GM18858 (cell line): Measurements from ENCODE around the gene FGF22.

Source experiments
- ATAC-seq: cut with Tn5 transposase; IDR thresholded peaks from one replicate; pipeline ENCODE4 v1.9.1; 2021; ENCODE audit not compliant: unreplicated experiment

Gene FGF22

DNA sequence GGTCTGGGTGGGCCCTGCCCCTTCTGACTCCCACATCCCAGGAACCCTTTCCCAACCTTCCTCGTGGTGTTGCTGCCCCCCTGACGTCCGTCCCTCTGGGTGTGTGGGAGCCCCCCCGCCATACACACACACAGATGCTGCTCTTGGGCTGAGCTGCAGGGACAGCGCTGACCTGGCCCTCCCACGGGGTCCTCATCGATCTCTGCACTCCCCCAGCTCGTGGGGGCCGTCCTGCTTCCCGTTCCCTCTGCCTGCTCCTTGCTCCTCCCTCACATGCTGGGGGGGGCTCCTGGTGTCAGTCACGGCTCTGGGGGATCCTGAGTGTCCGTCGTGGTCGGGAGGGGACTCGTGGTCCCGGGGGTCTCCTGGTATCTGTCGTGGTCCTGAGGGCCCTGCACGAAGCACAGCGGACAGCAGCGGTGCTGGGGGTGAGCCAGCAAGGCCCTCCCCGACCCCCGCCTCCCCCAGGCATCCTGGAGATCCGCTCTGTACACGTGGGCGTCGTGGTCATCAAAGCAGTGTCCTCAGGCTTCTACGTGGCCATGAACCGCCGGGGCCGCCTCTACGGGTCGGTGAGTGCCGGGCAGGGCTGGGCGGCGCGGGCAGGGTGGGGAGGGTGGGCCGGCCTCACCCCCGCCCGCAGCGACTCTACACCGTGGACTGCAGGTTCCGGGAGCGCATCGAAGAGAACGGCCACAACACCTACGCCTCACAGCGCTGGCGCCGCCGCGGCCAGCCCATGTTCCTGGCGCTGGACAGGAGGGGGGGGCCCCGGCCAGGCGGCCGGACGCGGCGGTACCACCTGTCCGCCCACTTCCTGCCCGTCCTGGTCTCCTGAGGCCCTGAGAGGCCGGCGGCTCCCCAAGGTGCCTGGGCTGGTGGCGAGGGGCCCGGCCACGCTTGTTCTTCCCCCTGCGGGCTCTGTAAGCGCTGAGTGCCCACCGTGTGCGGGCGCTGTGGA, 3.4 kb downstream of the FGF22 start:
- no peak for ATAC-seq

DNA sequence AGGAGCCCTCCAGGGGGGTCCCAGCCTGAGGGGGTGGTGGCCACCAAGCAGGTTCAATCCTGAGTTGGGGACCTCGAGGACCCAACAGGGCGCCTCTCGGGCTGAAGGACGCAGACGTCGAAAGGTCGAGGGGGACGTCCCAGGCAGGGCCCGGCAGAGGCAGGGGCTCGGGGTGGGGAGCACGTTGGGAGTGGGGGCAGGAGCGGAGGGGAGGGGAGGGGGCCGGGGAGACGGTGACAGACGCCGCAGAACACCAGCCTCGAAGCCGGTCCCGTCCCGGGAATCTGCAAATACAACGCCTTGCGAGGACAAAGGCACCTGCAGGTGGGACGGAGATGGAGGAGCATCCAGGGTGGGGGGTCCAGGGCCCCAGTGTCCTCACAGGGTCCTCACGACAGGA, 4.1 kb downstream of the FGF22 start:
- no peak for ATAC-seq

DNA sequence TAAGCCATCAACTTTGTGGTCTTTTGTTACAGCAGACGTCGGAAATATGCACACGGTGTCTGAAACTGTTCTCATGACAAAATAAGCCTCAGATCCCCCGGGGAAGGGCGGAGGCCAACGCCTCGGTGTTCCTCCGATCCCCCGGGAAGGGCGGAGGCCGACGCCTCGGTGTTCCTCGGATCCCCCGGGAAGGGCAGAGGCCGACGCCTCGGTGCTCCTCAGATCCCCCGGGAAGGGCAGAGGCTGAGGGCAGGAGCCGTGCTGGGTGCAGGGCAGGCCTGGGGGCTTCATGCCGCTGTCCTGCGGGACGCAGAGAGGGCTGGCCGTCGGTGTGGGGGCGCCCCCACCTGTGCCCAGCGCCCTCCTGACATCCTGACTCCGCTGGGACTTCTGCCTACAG, 4.7 kb downstream of the FGF22 start:
- no peak for ATAC-seq

DNA sequence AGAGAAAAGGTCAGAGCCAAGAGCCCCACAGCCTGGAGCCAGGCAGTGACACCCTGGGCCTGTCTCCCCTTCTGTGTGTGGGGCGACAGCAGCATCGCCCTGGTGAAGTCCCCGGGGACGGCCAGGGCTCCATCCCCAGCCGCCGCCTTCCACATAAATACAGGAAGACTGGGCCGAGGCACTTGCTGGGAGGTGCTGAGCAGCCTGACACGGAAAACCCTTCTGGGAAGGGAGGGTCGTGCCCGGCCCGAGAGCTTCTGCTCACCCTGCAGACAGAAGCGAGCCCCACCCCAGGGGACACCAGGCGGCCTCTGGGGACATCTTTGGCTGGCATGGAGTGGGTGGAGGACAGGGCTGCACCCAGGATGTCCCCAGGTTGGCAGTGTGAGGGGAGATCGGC, 5.1 kb downstream of the FGF22 start:
- no peak for ATAC-seq

DNA sequence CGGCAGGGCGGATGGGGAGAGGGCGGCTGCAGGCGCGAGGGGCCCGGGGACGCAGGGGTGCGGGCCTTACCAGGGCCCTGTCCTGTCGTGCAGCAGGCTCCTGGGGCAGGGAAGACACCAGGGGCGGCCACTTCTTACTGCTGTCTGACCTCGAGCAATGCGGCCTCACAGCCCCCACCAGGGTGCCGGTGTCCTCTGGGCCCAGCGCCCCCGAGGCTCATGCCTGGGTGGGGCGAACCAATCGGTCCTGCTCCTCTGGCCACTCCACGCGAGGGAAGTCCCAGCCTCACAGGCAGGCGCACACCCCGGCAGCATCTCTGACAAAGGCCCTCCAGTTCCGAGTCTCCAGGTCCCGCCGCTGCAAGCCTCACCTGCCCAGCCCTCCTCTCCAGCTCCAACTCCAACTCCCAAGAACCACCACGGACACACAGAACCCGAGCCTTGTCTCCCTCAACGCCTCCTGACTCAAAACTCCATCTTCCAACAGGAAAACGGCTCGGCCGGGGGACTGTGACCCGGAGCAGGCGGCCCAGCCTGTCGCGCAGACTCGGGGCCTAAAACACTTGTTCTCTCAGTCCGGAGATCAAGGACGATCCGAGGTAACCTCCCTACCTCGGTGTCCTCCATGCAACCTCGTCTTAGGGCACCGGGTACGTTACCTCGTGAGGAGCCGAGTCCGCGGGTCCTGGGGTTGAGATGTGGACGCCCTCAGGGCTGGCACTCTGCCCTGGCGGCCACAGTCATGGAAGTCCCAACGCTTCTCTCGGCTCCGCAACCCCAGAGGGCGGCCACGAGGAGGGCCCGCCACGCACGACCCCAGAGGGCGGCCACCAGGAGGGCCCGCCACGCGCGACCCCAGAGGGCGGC, 6.5 kb downstream of the FGF22 start:
- ATAC-seq = no peak

DNA sequence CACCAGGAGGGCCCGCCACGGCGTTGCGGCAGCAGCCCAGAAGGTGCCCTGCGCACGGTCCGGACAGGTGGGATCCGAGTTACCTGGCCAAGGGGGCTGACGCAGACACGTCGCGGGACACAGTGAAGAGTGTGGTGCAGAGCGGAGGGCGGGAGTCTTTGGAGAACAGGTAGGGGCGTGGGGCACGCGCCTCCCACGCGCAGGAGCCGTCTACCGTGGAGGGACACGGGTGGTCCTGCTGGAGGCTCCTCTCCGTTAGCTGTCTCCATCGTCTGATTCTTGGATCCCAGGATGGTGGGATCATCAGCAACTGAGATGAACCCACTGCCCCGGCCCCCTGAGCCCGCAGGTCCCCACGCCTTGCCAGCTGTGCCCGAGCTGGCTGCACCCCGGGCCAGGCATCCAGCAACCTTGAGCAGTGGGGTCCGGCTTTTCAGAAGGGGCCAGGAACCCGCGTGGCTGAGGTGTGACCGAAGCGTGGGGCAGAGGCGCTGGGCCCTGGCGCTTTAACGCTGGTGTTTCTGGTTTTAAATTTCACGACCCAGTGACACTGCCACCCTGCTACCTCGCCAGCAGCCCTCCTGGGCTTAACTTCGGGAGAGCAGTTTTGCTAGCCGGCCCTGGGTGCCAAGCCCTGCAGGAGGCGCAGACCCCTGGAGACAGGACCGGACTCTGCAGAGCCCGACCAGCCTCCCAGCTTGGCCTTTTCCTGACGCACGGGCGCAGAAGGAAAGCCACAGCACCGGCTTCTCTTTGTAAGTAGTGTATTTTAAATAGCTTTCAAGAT, 7.3 kb downstream of the FGF22 start:
- ATAC-seq = no peak

DNA sequence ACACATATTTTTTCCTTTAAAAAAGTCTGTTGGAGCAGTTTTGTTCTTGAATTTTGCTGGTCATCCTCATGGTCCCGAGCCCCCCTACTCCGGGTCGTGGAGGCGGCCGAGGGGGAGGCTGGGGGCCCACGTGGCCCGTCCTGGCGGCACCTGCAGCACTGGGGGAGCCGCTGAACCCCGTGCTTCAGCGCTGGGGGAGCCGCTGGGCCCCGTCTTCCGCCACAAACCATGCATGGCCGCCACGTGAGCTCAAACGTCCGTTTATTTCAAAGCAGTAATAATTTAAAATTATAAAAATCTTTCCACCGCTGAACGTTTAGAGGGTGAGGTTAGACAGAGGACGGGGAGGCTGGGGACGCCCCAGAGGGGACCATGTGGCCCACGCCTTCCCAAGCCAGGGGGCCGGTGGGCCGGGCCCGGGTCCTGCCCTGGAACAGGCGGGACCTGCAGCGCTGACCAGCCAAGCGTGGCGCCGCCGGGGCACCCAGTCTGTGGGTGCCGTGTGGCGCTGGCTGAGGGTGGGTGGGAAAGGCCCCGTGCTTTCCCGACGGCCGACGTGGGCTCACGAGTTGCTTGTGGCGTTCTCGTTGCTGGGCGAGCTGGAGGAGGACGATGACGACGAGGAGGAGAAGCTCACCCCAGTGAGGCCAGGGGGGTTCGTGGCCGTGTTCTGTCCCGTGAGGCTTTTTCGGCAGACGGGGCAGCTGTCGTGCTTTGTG, 8.0 kb downstream of the FGF22 start:
- no peak for ATAC-seq

DNA sequence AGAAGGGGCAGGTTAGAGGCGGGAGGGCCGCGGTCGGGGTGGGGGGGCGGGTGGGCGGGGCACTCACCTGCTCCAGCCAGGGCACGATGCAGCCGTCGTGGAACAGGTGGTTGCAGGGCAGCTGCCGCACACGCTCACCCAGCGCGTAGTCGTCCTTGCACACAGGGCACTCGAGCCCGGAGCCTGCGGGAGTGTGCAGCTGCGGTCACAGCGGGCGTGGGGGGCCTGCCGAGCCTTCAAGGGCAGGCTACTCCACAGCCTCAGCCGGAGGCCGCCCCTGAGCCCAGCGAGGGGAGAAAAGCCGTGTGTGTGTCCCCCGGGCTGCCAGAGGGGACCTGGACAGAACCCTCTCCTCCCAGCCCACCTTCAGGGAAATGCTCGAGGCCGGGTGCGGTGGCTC, 8.6 kb downstream of the FGF22 start:
- ATAC-seq = no peak

DNA sequence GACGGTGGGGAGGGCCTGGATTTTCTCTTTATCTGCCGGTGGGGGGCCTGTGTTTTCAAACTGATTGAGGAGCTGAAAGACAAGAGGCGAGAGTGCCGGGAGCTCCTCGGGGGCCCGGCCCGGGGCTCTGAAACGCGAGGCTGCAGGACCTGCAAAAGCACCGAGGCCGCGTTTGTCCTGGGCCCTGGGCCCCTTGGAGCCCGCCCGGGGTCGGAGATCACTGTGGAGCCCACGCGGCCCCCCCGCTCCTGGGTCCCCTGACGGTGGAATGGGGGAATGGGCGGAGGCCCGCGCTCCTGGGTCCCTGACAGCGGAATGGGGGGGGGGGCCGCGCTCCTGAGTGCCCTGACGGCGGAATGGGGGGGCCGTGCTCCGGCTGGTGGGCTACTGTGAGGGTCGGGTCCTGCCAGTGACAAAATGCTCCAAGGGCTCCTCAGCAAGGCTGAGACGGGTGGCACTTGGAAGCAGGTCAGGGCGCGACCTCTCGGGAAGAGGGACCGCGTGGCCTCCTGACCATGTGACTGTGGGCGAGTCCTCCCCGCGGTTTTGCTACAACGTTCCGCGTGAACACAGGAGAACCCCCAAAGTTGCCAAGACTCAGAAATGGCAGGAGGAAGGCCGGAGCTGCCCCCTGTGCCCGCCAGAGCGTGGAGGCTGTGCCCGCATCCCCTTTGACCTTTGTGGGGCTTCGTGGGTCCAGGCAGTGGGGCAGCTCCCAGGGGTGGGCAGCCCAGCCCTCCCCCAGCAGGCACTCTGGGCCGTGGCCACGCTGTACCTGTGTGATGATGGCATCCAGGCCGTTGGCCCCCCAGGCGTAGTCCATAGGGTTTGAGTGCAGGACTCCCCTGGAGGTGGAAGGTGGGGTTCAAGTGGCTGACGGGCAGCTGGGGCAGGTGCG, 9.5 kb downstream of the FGF22 start:
- no peak for ATAC-seq

DNA sequence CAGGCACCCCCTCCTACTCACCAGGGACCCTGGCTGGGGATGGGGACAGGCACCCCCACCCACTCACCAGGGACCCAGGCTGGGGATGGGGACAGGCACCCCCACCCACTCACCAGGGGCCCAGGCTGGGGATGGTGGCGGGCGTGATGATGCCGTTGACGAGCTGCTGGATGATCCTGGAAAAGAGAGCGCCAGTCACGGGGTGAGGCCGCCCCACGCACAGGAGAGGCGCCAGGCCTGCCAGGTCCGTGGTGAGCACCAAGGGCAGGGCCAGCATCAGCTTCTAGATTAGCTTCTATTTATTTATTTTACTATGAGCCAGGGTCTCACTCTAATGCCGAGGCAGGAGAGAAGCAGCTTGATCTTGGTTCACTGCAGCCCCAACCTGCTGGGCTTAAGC, 10.4 kb downstream of the FGF22 start:
- ATAC-seq = no peak

DNA sequence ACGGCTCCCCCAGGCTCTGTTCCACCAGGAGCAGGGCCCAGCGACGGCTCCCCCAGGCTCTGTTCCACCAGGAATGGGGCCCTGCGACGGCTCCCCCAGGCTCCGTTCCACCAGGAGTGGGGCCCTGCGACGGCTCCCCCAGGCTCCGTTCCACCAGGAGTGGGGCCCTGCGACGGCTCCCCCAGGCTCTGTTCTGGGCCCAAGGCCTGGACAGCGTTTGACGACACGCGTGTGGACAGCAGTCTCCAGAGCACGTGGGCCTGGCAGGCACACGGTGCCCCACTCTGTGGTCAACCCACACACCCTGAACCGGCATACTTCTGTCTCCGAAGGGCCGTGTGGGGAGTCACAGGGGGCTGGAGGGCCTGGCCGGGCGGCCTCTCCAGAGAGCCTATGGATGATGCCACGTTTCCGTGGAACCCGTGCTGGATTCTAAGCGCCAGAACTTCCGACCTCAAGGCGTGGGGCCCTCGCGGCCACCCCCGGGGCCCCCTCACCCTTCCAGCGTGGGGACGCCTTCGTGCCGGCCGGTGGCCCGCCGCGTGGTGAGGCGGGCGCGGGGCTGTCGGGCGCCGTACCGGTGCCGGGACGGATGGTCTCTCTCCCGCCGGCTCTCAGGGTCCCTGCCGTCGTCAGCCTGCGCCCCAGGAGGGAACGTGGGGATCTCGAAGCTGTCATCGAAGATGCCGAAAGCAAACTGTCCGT, 11.6 kb downstream of the FGF22 start:
- no peak for ATAC-seq

DNA sequence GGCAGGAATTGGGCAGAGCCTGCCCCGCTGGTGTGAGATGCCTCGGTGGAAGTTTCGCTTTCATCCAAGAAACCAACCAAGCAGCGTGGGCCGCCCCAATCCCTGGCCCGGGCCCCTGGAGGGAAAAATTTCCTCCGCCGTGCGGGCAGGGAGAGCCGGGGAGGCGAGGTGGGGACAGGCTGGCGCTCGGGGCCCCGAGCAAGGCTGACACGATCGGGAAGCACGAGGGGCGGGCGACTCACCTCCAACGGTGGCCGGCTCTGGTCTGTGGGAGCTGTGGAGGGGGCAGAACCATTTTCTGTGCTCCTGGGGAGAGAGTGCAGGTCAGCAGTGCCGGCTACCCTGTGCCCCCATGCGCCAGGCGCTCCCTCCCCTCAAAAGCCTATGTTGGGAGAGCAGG, 12.3 kb downstream of the FGF22 start:
- no peak for ATAC-seq

DNA sequence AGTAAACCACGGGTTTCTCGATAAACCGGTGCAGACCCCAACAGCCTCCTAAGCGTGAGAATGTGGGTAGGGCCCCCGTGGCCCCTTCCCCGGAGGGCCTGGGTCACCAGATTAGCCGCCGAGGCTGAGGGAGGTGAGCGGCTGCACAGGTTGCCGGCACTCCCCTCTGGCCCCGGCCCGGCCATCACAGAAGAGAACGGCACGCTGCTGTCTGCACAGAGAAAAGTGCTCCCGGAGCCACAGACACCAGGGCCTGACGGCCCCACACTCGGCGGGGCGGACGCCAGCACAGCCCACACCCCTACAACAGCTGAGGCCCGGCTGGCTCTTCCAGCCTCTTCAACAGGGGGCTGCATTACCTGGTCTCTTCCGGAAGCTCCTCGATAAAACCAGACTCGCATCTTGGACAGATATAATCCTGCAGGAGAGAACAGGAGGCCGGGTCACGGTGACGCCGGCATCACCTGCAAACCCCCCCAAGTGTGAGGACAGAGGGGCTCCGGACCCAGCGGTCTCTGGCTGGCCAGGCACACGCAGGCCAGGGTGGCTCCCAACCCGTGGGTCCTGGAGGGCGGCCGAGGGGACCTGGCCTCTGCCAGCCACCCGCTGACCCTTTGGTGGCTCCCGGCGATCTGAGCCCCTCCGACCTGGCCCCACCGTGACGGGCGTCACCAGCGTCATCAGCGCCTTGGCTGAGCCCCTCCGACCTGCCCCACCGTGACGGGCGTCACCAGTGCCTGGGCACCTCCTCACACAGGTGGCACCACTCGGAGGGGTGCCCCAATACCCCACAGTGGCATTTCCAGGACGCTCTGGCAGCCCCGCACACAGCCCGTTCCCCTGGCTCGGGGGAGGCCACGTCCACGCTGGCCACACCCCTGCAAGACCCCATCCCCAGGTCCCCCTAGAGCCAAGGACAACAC, 13.0 kb downstream of the FGF22 start:
- no peak for ATAC-seq

DNA sequence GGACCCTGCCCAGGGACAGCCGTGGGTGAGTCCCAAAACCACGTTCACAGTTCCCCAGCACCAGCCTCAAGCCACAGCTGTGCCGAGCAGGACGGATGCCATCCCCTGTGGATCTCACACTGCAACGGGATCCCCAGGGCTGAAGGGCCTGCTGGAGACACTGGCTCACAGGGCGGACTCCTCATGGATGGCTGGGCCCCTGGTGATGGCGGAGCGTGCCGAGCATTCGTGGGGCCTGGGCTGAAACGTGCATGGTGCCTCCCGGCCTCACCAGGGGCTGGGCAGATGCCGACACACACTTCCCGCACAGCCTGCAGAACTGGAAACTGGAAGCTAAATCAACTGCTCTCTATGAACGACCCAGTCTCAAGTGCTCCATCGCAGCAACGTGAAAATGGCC, 13.7 kb downstream of the FGF22 start:
- no peak for ATAC-seq

DNA sequence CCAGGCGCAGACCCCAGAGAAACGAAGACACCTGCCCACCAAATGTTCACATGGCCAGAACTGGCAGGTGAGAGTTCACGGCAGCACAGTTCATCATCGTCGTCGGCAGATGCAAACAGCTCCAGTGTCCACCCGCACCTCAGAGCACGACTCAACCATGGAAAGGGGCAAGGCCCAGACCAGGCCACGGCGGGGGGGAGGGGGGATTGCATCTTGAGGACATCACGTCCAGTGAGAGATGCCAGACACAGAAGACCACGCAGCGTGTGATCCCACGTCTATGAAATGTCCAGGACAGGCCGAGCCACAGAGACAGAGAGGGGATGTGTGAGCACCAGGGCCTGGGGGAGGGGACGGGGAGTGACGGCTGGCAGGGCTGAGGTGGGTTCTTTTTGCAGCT, 16.0 kb downstream of the FGF22 start:
- ATAC-seq = no peak

DNA sequence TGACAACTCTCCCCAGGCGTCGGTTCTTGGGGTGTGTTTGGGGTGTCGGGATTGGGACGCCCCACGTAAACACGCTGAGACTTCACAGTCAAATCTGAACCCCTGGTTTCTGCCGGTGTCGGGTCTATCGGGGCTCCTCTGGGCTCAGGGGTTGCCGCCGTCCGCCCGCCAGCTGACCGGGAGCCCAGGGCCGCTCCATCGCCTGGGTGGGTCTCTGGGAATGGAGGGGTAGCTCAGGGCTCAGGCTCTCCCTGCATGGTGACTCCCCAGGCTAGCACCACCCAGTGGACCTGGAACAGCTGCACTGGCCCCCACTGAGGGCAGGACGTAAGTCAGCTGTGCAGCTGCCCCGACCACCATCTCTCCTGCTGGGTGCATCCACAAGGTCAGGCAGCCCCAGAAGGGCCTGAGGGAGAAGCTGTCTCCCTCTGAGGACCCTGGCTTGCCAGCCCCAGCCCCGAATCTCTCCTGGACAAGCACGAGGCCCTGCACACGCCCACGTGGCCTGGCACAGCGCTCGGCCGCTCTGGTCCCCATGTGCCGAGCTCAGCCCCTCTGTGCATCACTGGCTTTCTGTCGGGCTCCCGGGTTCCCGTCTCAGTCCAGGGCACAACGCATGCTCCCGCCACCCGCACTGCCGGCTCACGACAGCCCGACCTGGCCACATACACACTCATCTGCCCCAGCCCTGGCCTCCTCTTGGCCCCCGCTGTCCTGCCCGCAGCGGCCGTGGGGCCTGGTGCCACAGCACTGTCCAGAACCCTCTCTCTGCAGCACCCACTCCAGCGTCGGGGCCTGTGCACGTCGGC, 17.3 kb downstream of the FGF22 start:
- ATAC-seq = no peak

DNA sequence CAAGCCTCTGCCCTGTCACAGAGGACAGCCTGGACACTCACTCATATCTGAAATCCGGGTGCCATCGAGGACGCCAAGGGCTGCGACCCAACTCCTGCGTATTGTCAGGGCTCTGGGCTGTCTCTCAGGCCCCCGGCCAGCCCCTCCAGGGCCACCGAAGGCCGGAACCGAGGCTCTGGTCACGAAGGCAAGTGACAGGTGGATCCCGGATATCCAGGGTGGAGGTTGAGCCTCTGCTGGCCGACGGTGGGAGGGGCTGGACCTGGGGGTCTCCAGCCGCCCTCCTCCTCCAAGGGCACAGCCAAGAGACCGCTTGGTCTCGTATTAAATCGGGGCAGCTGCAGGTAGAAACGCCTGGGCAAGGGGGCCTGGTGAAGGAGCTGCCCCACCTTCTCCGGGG, 17.9 kb downstream of the FGF22 start:
- no peak for ATAC-seq
